Activated CD4-positive, alpha-beta T cell treated with anti-CD3 and anti-CD28 coated beads for 4 hours (primary cell): Measurements from ENCODE around the gene UBE2U.

Source experiments
- DNase-seq, 2 donors: peaks; one replicate each; pipeline ENCODE4 v3.0.0-alpha.2; 2020

UBE2U gene

GRCh38 chr1:64296459-64296858 lies 93.0 kb downstream of the UBE2U start:
- DNase-seq = no peak

- DNase-seq = no peak
These were observed 98.8 kb downstream of the UBE2U start for GRCh38 chr1:64302194-64302593.

GRCh38 chr1:64302971-64303370 lies 99.5 kb downstream of the UBE2U start:
- no peak for DNase-seq

GRCh38 chr1:64304823-64305222 lies 101.4 kb downstream of the UBE2U start:
- DNase-seq = no peak

GRCh38 chr1:64308866-64309265 lies 105.4 kb downstream of the UBE2U start:
- DNase-seq = no peak

- no peak for DNase-seq
These were observed 106.0 kb downstream of the UBE2U start for GRCh38 chr1:64309431-64309831.

GRCh38 chr1:64310760-64311159 lies 107.3 kb downstream of the UBE2U start:
- no peak for DNase-seq

GRCh38 chr1:64312431-64312830 lies 109.0 kb downstream of the UBE2U start:
- no peak for DNase-seq

GRCh38 chr1:64315402-64315801 lies 112.0 kb downstream of the UBE2U start:
- no peak for DNase-seq
